Hematopoietic multipotent progenitor cell treated with erythropoietin and hydrocortisone succinate and interleukin-3 and kit ligand, for 8 days (in vitro differentiated cells): ENCODE results near the gene CST6.
"Not testable (repeated sequence)": the region's sequence is repeated elsewhere in the genome, so short reads cannot be mapped to it uniquely, and the experiment has no call there.

Experiments used
- DNase-seq: peaks from one replicate; pipeline ENCODE4 v3.0.0-alpha.2; 2015

The CST6 gene

GRCh38 chr11:65987336-65987735 is 24.5 kb upstream of the CST6 start:
- DNase-seq, result no peak

- peak; percentile 96 for DNase-seq
Observed at GRCh38 chr11:65988791-65989592, 22.8 kb upstream of the CST6 start.

- no peak for DNase-seq
Observed at GRCh38 chr11:65992056-65992455, 19.8 kb upstream of the CST6 start.

GRCh38 chr11:65997286-65997685 is 14.5 kb upstream of the CST6 start:
- peak; percentile 79 for DNase-seq

GRCh38 chr11:66001942-66002647 is 9.7 kb upstream of the CST6 start, which contains the start of the genes BANF1 and EIF1AD:
BANF1 (plus strand) TSS chr11:66002503; CDS start chr11:66003251, 748 bp downstream.
EIF1AD (minus strand) TSS chr11:66002157; CDS start chr11:66000389, 1,768 bp downstream.
- peak; percentile 98 for DNase-seq

- peak; percentile 53 for DNase-seq
Observed at GRCh38 chr11:66002648-66003225, 9.1 kb upstream of the CST6 start.

- DNase-seq, result no peak
Observed at GRCh38 chr11:66003291-66003690, 8.5 kb upstream of the CST6 start.

- peak; percentile 22 for DNase-seq
Observed at GRCh38 chr11:66004186-66004585, 7.6 kb upstream of the CST6 start.

- no peak for DNase-seq
Observed at GRCh38 chr11:66006134-66006890, 5.5 kb upstream of the CST6 start.

- no peak for DNase-seq
Observed at GRCh38 chr11:66006891-66007176, 5.0 kb upstream of the CST6 start.

GRCh38 chr11:66007201-66007634 is 4.6 kb upstream of the CST6 start:
- peak; percentile 31 for DNase-seq

- no peak for DNase-seq
Observed at GRCh38 chr11:66008095-66008467, 3.7 kb upstream of the CST6 start.

- no peak for DNase-seq
Observed at GRCh38 chr11:66008468-66009101, 3.2 kb upstream of the CST6 start.

- DNase-seq, result not testable (repeated sequence)
Observed at GRCh38 chr11:66010036-66010435, 1.8 kb upstream of the CST6 start.

GRCh38 chr11:66011239-66011784 is 496 bp upstream of the CST6 start:
- no peak for DNase-seq

- DNase-seq, result no peak
Observed at GRCh38 chr11:66012371-66012945, 650 bp downstream of the CST6 start.

GRCh38 chr11:66012946-66013761 is 1.3 kb downstream of the CST6 start:
- peak; percentile 52 for DNase-seq

GRCh38 chr11:66013762-66014100 is 1.9 kb downstream of the CST6 start:
- no peak for DNase-seq

- DNase-seq, result no peak
Observed at GRCh38 chr11:66014804-66015453, 3.1 kb downstream of the CST6 start.

GRCh38 chr11:66015454-66015881 is 3.7 kb downstream of the CST6 start:
- DNase-seq, result no peak
